Measurements from ENCODE around the gene AGBL1.

- no peak for TF ChIP-seq POLR2A (IDR thresholded peaks at IDR 0.05; ENCODE audit: low read depth, low read length)
- TF ChIP-seq TAF1 (IDR thresholded peaks at IDR 0.05; ENCODE audit: borderline replicate concordance, low read depth, low read length): no peak
- TF ChIP-seq POLR2AphosphoS5 (IDR thresholded peaks at IDR 0.05; ENCODE audit: low read depth, low read length): no peak
These were observed 581.9 kb downstream of the AGBL1 start for GRCh38 chr15:86661580-86661979.

All from GM12892 (cell line).